H1 (cell line): ENCODE measurements around the gene PRICKLE1.

Experiments
- FOSL1 ChIP-seq: IDR thresholded peaks from 2 replicates; pipeline ENCODE4 v1.6.1; 2011; ENCODE audit warnings: mild to moderate bottlenecking, low read depth, low read length, moderate library complexity; ENCODE audit not compliant: insufficient read depth
- GABPA ChIP-seq: IDR thresholded peaks from 2 replicates; pipeline ENCODE4 v1.6.1; 2011; ENCODE audit warnings: mild to moderate bottlenecking, low read length, moderate library complexity, borderline replicate concordance; ENCODE audit not compliant: insufficient read depth
- KDM1A ChIP-seq: fragments of 200-600, 300-600 bp; sonication (generic); IDR thresholded peaks from 2 replicates; pipeline ENCODE4 v1.7.1; 2016; ENCODE audit warnings: mild to moderate bottlenecking, low read length, borderline replicate concordance
- ZNF274 ChIP-seq: IDR thresholded peaks from 2 replicates; pipeline ENCODE4 v1.7.0; 2012; ENCODE audit warnings: low read length, borderline replicate concordance; ENCODE audit errors: extremely low read depth
- TF ChIP-seq, protein P1 (sequence below): IDR thresholded peaks from 2 replicates; pipeline ENCODE4 v1.6.1; 2011; ENCODE audit warnings: low read depth, mild to moderate bottlenecking, low read length; ENCODE audit not compliant: insufficient read depth
- TF ChIP-seq, protein P2 (sequence below): IDR thresholded peaks from 2 replicates; pipeline ENCODE4 v1.6.1; 2012; ENCODE audit warnings: inconsistent platforms
- TF ChIP-seq, protein P3 (sequence below), 3 experiments: IDR thresholded peaks; 1 replicate in 2 of 3; 2 replicates in 1 of 3; pipeline versions ENCODE4 v1.5.1 to v1.6.1; 2011; ENCODE audit warnings: low read length in 3 of 3, mild to moderate bottlenecking in 3 of 3, inconsistent platforms in 2 of 3, low read depth in 1 of 3, moderate library complexity in 1 of 3; ENCODE audit not compliant: insufficient read depth in 1 of 3; ENCODE audit errors: control extremely low read depth in 1 of 3

DNA sequence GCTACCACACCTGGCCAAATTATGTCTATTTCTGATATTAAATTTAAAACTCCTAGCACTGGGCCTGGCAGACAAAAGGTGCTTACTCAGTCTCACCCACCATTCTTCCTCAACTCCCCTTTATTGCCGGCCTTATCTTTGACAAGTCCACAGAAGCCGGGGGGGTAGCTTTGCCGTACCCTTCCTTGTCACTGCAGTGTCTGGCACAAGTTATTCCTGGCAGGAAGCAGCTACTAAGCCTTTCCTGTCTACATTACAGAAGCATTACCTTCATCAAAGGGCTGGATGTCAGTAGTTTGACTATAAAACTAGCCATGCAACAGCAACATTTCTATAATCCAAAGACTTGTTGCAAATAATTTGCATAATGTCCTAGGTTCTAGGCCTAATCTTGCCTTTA, 127.1 kb downstream of the PRICKLE1 start:
- no peak for TF ChIP-seq GABPA
- TF ChIP-seq, protein P1, sequence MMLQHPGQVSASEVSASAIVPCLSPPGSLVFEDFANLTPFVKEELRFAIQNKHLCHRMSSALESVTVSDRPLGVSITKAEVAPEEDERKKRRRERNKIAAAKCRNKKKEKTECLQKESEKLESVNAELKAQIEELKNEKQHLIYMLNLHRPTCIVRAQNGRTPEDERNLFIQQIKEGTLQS, result no peak
- no peak for TF ChIP-seq ZNF274
- TF ChIP-seq, protein P2, sequence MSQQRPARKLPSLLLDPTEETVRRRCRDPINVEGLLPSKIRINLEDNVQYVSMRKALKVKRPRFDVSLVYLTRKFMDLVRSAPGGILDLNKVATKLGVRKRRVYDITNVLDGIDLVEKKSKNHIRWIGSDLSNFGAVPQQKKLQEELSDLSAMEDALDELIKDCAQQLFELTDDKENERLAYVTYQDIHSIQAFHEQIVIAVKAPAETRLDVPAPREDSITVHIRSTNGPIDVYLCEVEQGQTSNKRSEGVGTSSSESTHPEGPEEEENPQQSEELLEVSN, result no peak
- TF ChIP-seq, protein P3, sequence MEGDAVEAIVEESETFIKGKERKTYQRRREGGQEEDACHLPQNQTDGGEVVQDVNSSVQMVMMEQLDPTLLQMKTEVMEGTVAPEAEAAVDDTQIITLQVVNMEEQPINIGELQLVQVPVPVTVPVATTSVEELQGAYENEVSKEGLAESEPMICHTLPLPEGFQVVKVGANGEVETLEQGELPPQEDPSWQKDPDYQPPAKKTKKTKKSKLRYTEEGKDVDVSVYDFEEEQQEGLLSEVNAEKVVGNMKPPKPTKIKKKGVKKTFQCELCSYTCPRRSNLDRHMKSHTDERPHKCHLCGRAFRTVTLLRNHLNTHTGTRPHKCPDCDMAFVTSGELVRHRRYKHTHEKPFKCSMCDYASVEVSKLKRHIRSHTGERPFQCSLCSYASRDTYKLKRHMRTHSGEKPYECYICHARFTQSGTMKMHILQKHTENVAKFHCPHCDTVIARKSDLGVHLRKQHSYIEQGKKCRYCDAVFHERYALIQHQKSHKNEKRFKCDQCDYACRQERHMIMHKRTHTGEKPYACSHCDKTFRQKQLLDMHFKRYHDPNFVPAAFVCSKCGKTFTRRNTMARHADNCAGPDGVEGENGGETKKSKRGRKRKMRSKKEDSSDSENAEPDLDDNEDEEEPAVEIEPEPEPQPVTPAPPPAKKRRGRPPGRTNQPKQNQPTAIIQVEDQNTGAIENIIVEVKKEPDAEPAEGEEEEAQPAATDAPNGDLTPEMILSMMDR (IDR thresholded peaks at IDR 0.05; ENCODE audit: control extremely low read depth in 1 of 3, insufficient read depth in 1 of 3, low read depth in 1 of 3, low read length in 3 of 3), result no peak
- TF ChIP-seq KDM1A, result no peak
- no peak for TF ChIP-seq FOSL1
